ENCODE results near the gene VWA7. TPM values are rescaled to one million over a fixed set of nuclear protein-coding genes. Genes with fewer than 3 reads are reported as not detected.
"Not testable (repeated sequence)": the region's sequence is repeated elsewhere in the genome, so short reads cannot be mapped to it uniquely, and the experiment has no call there.

VWA7 gene
- polyA plus RNA-seq, 4 donors, result 2.9 to 11.9 (median 6.4) TPM

DNA sequence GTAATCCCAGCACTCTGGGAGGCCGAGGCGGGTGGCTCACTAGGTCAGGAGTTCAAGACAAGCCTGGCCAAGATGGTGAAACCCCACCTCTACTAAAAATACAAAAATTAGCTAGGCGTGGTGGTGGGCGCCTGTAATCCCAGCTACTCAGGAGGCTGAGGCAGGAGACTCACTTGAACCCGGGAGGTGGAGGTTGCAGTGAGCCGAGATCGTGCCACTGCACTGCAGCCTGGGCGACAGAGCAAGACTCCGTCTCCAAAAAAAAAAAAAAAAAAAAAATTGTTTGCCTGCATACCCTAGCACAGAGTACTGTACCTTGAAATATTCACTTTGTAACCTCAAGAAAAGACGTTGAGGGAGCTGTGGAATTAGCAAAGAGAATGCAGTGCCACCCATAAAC is 43.3 kb upstream of the VWA7 start:
- FAIRE-seq, result not testable (repeated sequence)

DNA sequence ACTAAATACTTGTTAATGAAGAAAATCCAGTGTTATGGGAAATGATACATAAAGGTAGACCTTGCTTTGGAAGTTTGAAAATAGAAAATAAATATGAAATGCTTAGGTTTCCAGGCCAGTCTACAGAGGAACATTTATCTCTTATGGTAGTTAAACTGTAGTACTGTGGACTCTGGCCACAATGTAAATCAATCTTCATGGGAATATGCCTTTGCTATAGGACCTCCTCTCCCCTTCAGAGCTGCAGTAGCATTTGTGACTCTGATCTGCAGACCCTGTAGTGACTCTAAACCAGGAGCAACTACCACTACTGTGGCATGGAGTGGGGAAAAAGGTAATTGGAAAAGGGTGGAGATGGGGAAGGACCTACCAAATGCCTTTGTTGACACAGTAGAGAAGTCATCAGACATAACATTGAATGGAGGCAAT is 42.8 kb upstream of the VWA7 start:
- H3K27ac ChIP-seq (ENCODE audit: low read depth in 1 of 3, low read length in 2 of 3), result peak overlapping the region in 2 of 3 donors; percentile 15 to 80
- no peak for FAIRE-seq
- no peaks in the 10 kb centered on the region for H3K27me3 ChIP-seq (ENCODE audit: control insufficient read depth in 3 of 3, insufficient read depth in 3 of 3, low read length in 3 of 3)
- peak; percentile 65 to 66 for DNase-seq
- peaks cover 0 to 4% (median 0%) of the 10 kb centered on the region in 3 donors for H3K36me3 ChIP-seq (ENCODE audit: control insufficient read depth in 3 of 3, insufficient read depth in 2 of 3, low read depth in 1 of 3, low read length in 3 of 3)
- peaks cover 0 to 41% (median 13%) of the 10 kb centered on the region in 3 donors for H3K4me1 ChIP-seq (ENCODE audit: control insufficient read depth in 3 of 3, insufficient read depth in 2 of 3, low read depth in 1 of 3, low read length in 2 of 3)
- no peak overlapping the region for H3K4me3 ChIP-seq (ENCODE audit: low read depth in 1 of 3, low read length in 3 of 3)
- H3K9me3 ChIP-seq (ENCODE audit: control insufficient read depth in 2 of 2, insufficient read depth in 1 of 2, low read depth in 1 of 2, low read length in 1 of 2), result no peaks in the 10 kb centered on the region

More for the DNA sequence above, 43.3 kb upstream of the VWA7 start:
- H3K27me3 ChIP-seq (ENCODE audit: control insufficient read depth in 3 of 3, insufficient read depth in 3 of 3, low read length in 3 of 3); H3K36me3 ChIP-seq (ENCODE audit: control insufficient read depth in 3 of 3, insufficient read depth in 2 of 3, low read depth in 1 of 3, low read length in 3 of 3); H3K9me3 ChIP-seq (ENCODE audit: control insufficient read depth in 2 of 2, insufficient read depth in 1 of 2, low read depth in 1 of 2, low read length in 1 of 2); DNase-seq; H3K4me3 ChIP-seq (ENCODE audit: low read depth in 1 of 3, low read length in 3 of 3): not testable (repeated sequence)
- 79 to 91% (median 83%) methylated on average over 8 to 10 of the region's 10 CpGs for WGBS, 3 donors
- Histone ChIP-seq H3K4me1 (ENCODE audit: control insufficient read depth in 3 of 3, insufficient read depth in 2 of 3, low read depth in 1 of 3, low read length in 2 of 3) (peaks cover 0 to 41% (median 13%) of the 10 kb centered on the region in 3 donors), H3K27ac (ENCODE audit: low read depth in 1 of 3, low read length in 2 of 3) (peak overlapping the region in 1 of 3 donors; percentile 80)

DNA sequence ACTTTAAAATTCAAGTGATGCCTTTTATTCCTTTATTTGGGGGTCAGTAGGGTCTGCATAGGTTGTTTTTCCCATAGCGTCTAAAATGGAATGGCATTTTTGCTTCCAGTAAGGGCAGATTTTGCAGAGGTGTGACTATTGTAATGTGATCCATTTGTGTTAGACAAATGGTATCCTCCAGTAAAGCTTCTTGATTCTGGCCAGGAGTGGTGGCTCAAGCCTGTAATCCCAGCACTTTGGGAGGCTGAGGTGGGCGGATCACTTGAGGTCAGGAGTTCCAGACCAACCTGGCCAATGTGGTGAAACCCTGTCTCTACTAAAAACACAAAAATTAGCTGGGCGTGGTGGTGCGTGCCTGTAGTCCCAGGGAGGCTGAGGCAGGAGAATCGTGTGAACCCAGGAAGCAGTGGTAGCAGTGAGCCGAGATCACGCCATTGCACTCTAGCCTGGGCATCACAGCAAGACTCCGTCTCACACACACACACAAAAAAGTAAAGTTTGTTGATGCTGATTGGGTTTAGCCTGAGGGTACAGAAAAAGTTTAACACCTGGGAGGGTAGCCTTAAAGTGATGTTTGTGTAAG is 40.9 kb upstream of the VWA7 start:
- Histone ChIP-seq H3K4me3 (ENCODE audit: low read depth in 1 of 3, low read length in 3 of 3) (peak overlapping the region in 1 of 3 donors; percentile 34), H3K4me1 (ENCODE audit: control insufficient read depth in 3 of 3, insufficient read depth in 2 of 3, low read depth in 1 of 3, low read length in 2 of 3) (peaks cover 2 to 49% (median 16%) of the 10 kb centered on the region in 3 donors), H3K27ac (ENCODE audit: low read depth in 1 of 3, low read length in 2 of 3) (peak overlapping the region in 1 of 3 donors; percentile 43)
- H3K9me3 ChIP-seq (ENCODE audit: control insufficient read depth in 2 of 2, insufficient read depth in 1 of 2, low read depth in 1 of 2, low read length in 1 of 2); DNase-seq; FAIRE-seq; H3K27me3 ChIP-seq (ENCODE audit: control insufficient read depth in 3 of 3, insufficient read depth in 3 of 3, low read length in 3 of 3); H3K36me3 ChIP-seq (ENCODE audit: control insufficient read depth in 3 of 3, insufficient read depth in 2 of 3, low read depth in 1 of 3, low read length in 3 of 3): not testable (repeated sequence)
- WGBS, 3 donors, result 66 to 70% (median 69%) methylated on average over 8 of the region's 8 CpGs

- Histone ChIP-seq H3K4me1 (ENCODE audit: control insufficient read depth in 3 of 3, insufficient read depth in 2 of 3, low read depth in 1 of 3, low read length in 2 of 3) (peaks cover 2 to 44% (median 12%) of the 10 kb centered on the region in 3 donors), H3K4me3 (ENCODE audit: low read depth in 1 of 3, low read length in 3 of 3) (peak overlapping the region in 2 of 3 donors; percentile 34 to 35), H3K27ac (ENCODE audit: low read depth in 1 of 3, low read length in 2 of 3) (peak overlapping the region; percentile 8 to 85 (median 21))
- WGBS, 3 donors, result 38 to 51% (median 42%) methylated on average over 12 to 15 of the region's 37 CpGs
- DNase-seq; FAIRE-seq; H3K27me3 ChIP-seq (ENCODE audit: control insufficient read depth in 3 of 3, insufficient read depth in 3 of 3, low read length in 3 of 3); H3K36me3 ChIP-seq (ENCODE audit: control insufficient read depth in 3 of 3, insufficient read depth in 2 of 3, low read depth in 1 of 3, low read length in 3 of 3); H3K9me3 ChIP-seq (ENCODE audit: control insufficient read depth in 2 of 2, insufficient read depth in 1 of 2, low read depth in 1 of 2, low read length in 1 of 2): not testable (repeated sequence)
These were observed 40.2 kb upstream of the VWA7 start for GRCh38 chr6:31817133-31817928.

GRCh38 chr6:31815025-31815838 is 38.1 kb upstream of the VWA7 start, which contains the start of the genes HSPA1A and HSPA1L:
Gene HSPA1A (plus strand): TSS chr6:31815543. CDS start chr6:31815757, 214 bp downstream.
Gene HSPA1L (minus strand): TSS chr6:31815283. CDS start chr6:31811972, 3,311 bp downstream.
- H3K27ac ChIP-seq (ENCODE audit: low read depth in 1 of 3, low read length in 2 of 3), result peak within 1 kb of the TSS; percentile 80 to 100 (median 96)

GRCh38 chr6:31814677-31815024 is 37.5 kb upstream of the VWA7 start:
- FAIRE-seq (no peak), DNase-seq (peak; percentile 96 to 98)
- 0% methylated on average over 13 of the region's 13 CpGs for WGBS, 3 donors

More at GRCh38 chr6:31815025-31815838, 38.1 kb upstream of the VWA7 start, which contains the start of the genes HSPA1A and HSPA1L:
- peak; percentile 95 to 96 for DNase-seq
- Histone ChIP-seq H3K36me3 (ENCODE audit: control insufficient read depth in 3 of 3, insufficient read depth in 2 of 3, low read depth in 1 of 3, low read length in 3 of 3) (peaks cover 0 to 9% (median 0%) of the 10 kb centered on the region in 3 donors), H3K9me3 (ENCODE audit: control insufficient read depth in 2 of 2, insufficient read depth in 1 of 2, low read depth in 1 of 2, low read length in 1 of 2) (no peaks in the 10 kb centered on the region), H3K27me3 (ENCODE audit: control insufficient read depth in 3 of 3, insufficient read depth in 3 of 3, low read length in 3 of 3) (no peaks in the 10 kb centered on the region), H3K4me1 (ENCODE audit: control insufficient read depth in 3 of 3, insufficient read depth in 2 of 3, low read depth in 1 of 3, low read length in 2 of 3) (peaks cover 2 to 32% (median 6%) of the 10 kb centered on the region in 3 donors), H3K4me3 (ENCODE audit: low read depth in 1 of 3, low read length in 3 of 3) (peak within 1 kb of the TSS; percentile 34 to 87 (median 37))
- no peak for FAIRE-seq
- 1 to 2% (median 1%) methylated on average over 53 to 56 of the region's 56 CpGs for WGBS, 3 donors

DNA sequence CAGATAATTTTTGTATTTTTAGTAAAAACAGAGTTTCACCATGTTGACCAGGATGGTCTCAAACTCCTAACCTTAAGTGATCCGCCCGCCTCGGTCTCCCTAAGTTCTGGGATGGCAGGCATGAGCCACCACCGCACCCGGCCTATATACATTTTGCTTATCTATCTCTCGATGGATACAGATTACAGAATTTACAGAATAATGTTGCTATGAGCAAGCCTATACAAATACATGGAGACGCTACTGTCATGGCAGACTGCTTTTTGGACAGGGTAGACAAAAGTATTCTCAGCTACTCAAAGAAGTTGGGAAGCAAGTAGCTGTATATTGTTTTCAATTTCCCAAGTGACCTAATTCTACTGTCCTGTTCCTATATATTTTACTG is 36.3 kb upstream of the VWA7 start:
- DNase-seq, result no peak
- Histone ChIP-seq H3K4me1 (ENCODE audit: control insufficient read depth in 3 of 3, insufficient read depth in 2 of 3, low read depth in 1 of 3, low read length in 2 of 3) (peaks cover 2 to 19% (median 3%) of the 10 kb centered on the region in 3 donors), H3K36me3 (ENCODE audit: control insufficient read depth in 3 of 3, insufficient read depth in 2 of 3, low read depth in 1 of 3, low read length in 3 of 3) (peaks cover 0 to 5% (median 0%) of the 10 kb centered on the region in 3 donors), H3K9me3 (ENCODE audit: control insufficient read depth in 2 of 2, insufficient read depth in 1 of 2, low read depth in 1 of 2, low read length in 1 of 2) (no peaks in the 10 kb centered on the region), H3K27me3 (ENCODE audit: control insufficient read depth in 3 of 3, insufficient read depth in 3 of 3, low read length in 3 of 3) (no peaks in the 10 kb centered on the region), H3K4me3 (ENCODE audit: low read depth in 1 of 3, low read length in 3 of 3) (no peak overlapping the region), H3K27ac (ENCODE audit: low read depth in 1 of 3, low read length in 2 of 3) (peak overlapping the region; percentile 80 to 100 (median 84))
- WGBS, 3 donors, result 87 to 95% (median 92%) methylated on average over 7 of the region's 7 CpGs
- FAIRE-seq, result no peak

More at GRCh38 chr6:31814677-31815024, 37.5 kb upstream of the VWA7 start:
- peaks cover 2 to 27% (median 6%) of the 10 kb centered on the region in 3 donors for H3K4me1 ChIP-seq (ENCODE audit: control insufficient read depth in 3 of 3, insufficient read depth in 2 of 3, low read depth in 1 of 3, low read length in 2 of 3)
- H3K27ac ChIP-seq (ENCODE audit: low read depth in 1 of 3, low read length in 2 of 3), result peak overlapping the region; percentile 53 to 100 (median 96)
- no peaks in the 10 kb centered on the region for H3K27me3 ChIP-seq (ENCODE audit: control insufficient read depth in 3 of 3, insufficient read depth in 3 of 3, low read length in 3 of 3)
- no peaks in the 10 kb centered on the region for H3K9me3 ChIP-seq (ENCODE audit: control insufficient read depth in 2 of 2, insufficient read depth in 1 of 2, low read depth in 1 of 2, low read length in 1 of 2)
- peak overlapping the region; percentile 34 to 87 (median 37) for H3K4me3 ChIP-seq (ENCODE audit: low read depth in 1 of 3, low read length in 3 of 3)
- peaks cover 0 to 9% (median 0%) of the 10 kb centered on the region in 3 donors for H3K36me3 ChIP-seq (ENCODE audit: control insufficient read depth in 3 of 3, insufficient read depth in 2 of 3, low read depth in 1 of 3, low read length in 3 of 3)

DNA sequence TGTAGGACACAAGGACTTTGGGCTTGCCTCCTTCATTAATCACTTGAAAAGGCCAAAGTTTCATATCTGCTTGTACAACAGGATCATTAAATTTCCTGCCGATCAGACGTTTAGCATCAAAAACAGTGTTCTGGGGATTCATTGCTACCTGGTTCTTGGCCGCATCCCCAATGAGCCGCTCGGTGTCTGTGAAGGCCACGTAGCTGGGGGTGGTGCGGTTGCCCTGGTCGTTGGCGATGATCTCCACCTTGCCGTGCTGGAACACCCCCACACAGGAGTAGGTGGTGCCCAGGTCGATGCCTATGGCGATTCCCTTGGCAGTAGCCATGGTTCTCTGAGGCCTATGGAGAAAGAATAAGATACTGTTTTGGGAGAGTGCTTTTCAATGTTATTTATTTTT is 34.5 kb upstream of the VWA7 start:
- no peaks in the 10 kb centered on the region for H3K9me3 ChIP-seq (ENCODE audit: control insufficient read depth in 2 of 2, insufficient read depth in 1 of 2, low read depth in 1 of 2, low read length in 1 of 2)
- no peak overlapping the region for H3K4me3 ChIP-seq (ENCODE audit: low read depth in 1 of 3, low read length in 3 of 3)
- WGBS, 3 donors, result 89 to 94% (median 90%) methylated on average over 12 of the region's 12 CpGs
- FAIRE-seq (no peak), DNase-seq (no peak)
- peaks cover 2 to 14% (median 3%) of the 10 kb centered on the region in 3 donors for H3K4me1 ChIP-seq (ENCODE audit: control insufficient read depth in 3 of 3, insufficient read depth in 2 of 3, low read depth in 1 of 3, low read length in 2 of 3)
- H3K27ac ChIP-seq (ENCODE audit: low read depth in 1 of 3, low read length in 2 of 3), result no peak overlapping the region
- no peaks in the 10 kb centered on the region for H3K27me3 ChIP-seq (ENCODE audit: control insufficient read depth in 3 of 3, insufficient read depth in 3 of 3, low read length in 3 of 3)
- peaks cover 0 to 5% (median 0%) of the 10 kb centered on the region in 3 donors for H3K36me3 ChIP-seq (ENCODE audit: control insufficient read depth in 3 of 3, insufficient read depth in 2 of 3, low read depth in 1 of 3, low read length in 3 of 3)

Measured in small intestine (tissue), 7 donors.